HepG2 (cell line): ENCODE data around the gene KCTD19. TPM values are rescaled to one million over a fixed set of nuclear protein-coding genes. Genes with fewer than 3 reads are reported as not detected.

Source experiments
- AGO2 ChIP-seq: fragments of 200-400 bp; formaldehyde crosslinking; optimal IDR thresholded peaks from 2 replicates; pipeline ENCODE3; 2017; ENCODE audit warnings: mild to moderate bottlenecking, low read depth, low read length, moderate library complexity
- FOXA1 ChIP-seq, 2 experiments: fragments of 450-650 bp in 1 of 2; sonication (generic) in 1 of 2; formaldehyde crosslinking in 1 of 2; IDR thresholded peaks; 2 replicates each; pipeline versions ENCODE4 v1.4.0 to v1.6.1; 2016 to 2020; ENCODE audit warnings: missing genetic modification reagents in 1 of 2
- MATR3 ChIP-seq: sonication (generic); formaldehyde crosslinking; IDR thresholded peaks from 2 replicates; pipeline ENCODE4 v1.4.0; 2020; ENCODE audit warnings: missing genetic modification reagents
- MAX ChIP-seq: IDR thresholded peaks from 2 replicates; pipeline ENCODE4 v1.6.1; 2012; ENCODE audit warnings: inconsistent platforms
- MED1 ChIP-seq: sonication (generic); formaldehyde crosslinking; IDR thresholded peaks from 2 replicates; pipeline ENCODE4 v1.4.0; 2020; ENCODE audit warnings: missing genetic modification reagents
- NPAS2 ChIP-seq: sonication (generic); formaldehyde crosslinking; IDR thresholded peaks from 2 replicates; pipeline ENCODE4 v1.8.0; 2022; ENCODE audit warnings: mild to moderate bottlenecking, missing genetic modification reagents, borderline replicate concordance
- POGZ ChIP-seq: sonication (generic); formaldehyde crosslinking; IDR thresholded peaks from 2 replicates; pipeline ENCODE4 v1.4.0; 2020; ENCODE audit warnings: mild to moderate bottlenecking, missing genetic modification reagents
- RCOR2 ChIP-seq: IDR thresholded peaks from 2 replicates; pipeline ENCODE4 v1.6.1; 2016; ENCODE audit warnings: missing biosample characterization, missing genetic modification reagents
- REPIN1 ChIP-seq: sonication (generic); formaldehyde crosslinking; IDR thresholded peaks from 2 replicates; pipeline ENCODE4 v1.8.0; 2022; ENCODE audit warnings: missing genetic modification reagents, low read depth, mild to moderate bottlenecking, borderline replicate concordance
- ZBTB49 ChIP-seq: sonication (generic); formaldehyde crosslinking; IDR thresholded peaks from 2 replicates; pipeline ENCODE4 v1.4.0; 2020; ENCODE audit warnings: missing genetic modification reagents, borderline replicate concordance
- ZBTB7B ChIP-seq: sonication (generic); formaldehyde crosslinking; IDR thresholded peaks from 2 replicates; pipeline ENCODE4 v1.4.0; 2020; ENCODE audit warnings: missing genetic modification reagents
- ZFP1 ChIP-seq: IDR thresholded peaks from 2 replicates; pipeline ENCODE4 v1.6.1; 2016
- ZNF251 ChIP-seq: sonication (generic); formaldehyde crosslinking; IDR thresholded peaks from 2 replicates; pipeline ENCODE4 v1.9.0; 2021; ENCODE audit warnings: mild to moderate bottlenecking, missing genetic modification reagents
- ZNF329 ChIP-seq: sonication (generic); formaldehyde crosslinking; IDR thresholded peaks from 2 replicates; pipeline ENCODE4 v1.9.0; 2021; ENCODE audit warnings: low read depth, mild to moderate bottlenecking, missing genetic modification reagents
- ZNF343 ChIP-seq: sonication (generic); formaldehyde crosslinking; IDR thresholded peaks from 2 replicates; pipeline ENCODE4 v1.4.0; 2020; ENCODE audit warnings: mild to moderate bottlenecking, missing genetic modification reagents
- ZNF350 ChIP-seq: sonication (generic); formaldehyde crosslinking; IDR thresholded peaks from 2 replicates; pipeline ENCODE4 v1.4.0; 2020; ENCODE audit warnings: mild to moderate bottlenecking, low read depth, missing genetic modification reagents, borderline replicate concordance
- ZNF451 ChIP-seq: sonication (generic); formaldehyde crosslinking; IDR thresholded peaks from 2 replicates; pipeline ENCODE4 v1.5.0; 2020; ENCODE audit warnings: mild to moderate bottlenecking, missing genetic modification reagents
- ZNF496 ChIP-seq: sonication (generic); formaldehyde crosslinking; IDR thresholded peaks from 2 replicates; pipeline ENCODE4 v1.8.1; 2023; ENCODE audit warnings: mild to moderate bottlenecking, moderate library complexity, missing genetic modification reagents; ENCODE audit not compliant: insufficient replicate concordance
- ZNF530 ChIP-seq: sonication (generic); formaldehyde crosslinking; IDR thresholded peaks from 2 replicates; pipeline ENCODE4 v1.5.0; 2020; ENCODE audit warnings: low read depth, mild to moderate bottlenecking, missing genetic modification reagents
- ZNF562 ChIP-seq: sonication (generic); formaldehyde crosslinking; IDR thresholded peaks from 2 replicates; pipeline ENCODE4 v1.8.0; 2022; ENCODE audit warnings: missing genetic modification reagents, borderline replicate concordance
- ZNF569 ChIP-seq: sonication (generic); formaldehyde crosslinking; IDR thresholded peaks from 2 replicates; pipeline ENCODE4 v1.5.0; 2020; ENCODE audit warnings: mild to moderate bottlenecking, missing genetic modification reagents, moderate library complexity, borderline replicate concordance
- ZNF615 ChIP-seq: sonication (generic); formaldehyde crosslinking; IDR thresholded peaks from 2 replicates; pipeline ENCODE4 v1.5.0; 2020; ENCODE audit warnings: mild to moderate bottlenecking, missing genetic modification reagents, borderline replicate concordance
- ZNF687 ChIP-seq: sonication (generic); formaldehyde crosslinking; IDR thresholded peaks from 2 replicates; pipeline ENCODE4 v1.5.1; 2020; ENCODE audit warnings: mild to moderate bottlenecking, missing genetic modification reagents, moderate library complexity
- ZSCAN12 ChIP-seq: sonication (generic); formaldehyde crosslinking; IDR thresholded peaks from 2 replicates; pipeline ENCODE4 v1.9.0; 2021; ENCODE audit warnings: mild to moderate bottlenecking, missing genetic modification reagents
- polyA plus RNA-seq, 8 experiments: library from polyadenylated mRNA; depleted of rRNA in 3 of 8; stranded (reverse) in 7 of 8; unstranded in 1 of 8; fragments of >200 nt; fragmentation: Illumina TruSeq in 4 of 8; extraction: Trizol in 4 of 8; gene quantifications; 2 replicates each; pipeline versions ENCODE4 v1.2.1 to v1.2.3, GENCODE V29; 2011 to 2016; ENCODE audit warnings: low read depth in 4 of 8, missing spikeins in 1 of 8, mixed read lengths in 1 of 8; ENCODE audit not compliant: insufficient read depth in 1 of 8
- total RNA-seq, 5 experiments: library from RNA; depleted of rRNA; stranded (reverse); fragments of >200 nt; fragmentation: Illumina TruSeq; extraction: Trizol; gene quantifications; 2 replicates each; pipeline ENCODE4 v1.2.3, GENCODE V29; 2016; ENCODE audit warnings: low read depth in 1 of 5

The KCTD19 gene
- total and polyA plus RNA-seq, 2 of the 13 experiments (the other 11 are each of a cell fraction or from before 2014, with no cell fraction given): not detected

DNA sequence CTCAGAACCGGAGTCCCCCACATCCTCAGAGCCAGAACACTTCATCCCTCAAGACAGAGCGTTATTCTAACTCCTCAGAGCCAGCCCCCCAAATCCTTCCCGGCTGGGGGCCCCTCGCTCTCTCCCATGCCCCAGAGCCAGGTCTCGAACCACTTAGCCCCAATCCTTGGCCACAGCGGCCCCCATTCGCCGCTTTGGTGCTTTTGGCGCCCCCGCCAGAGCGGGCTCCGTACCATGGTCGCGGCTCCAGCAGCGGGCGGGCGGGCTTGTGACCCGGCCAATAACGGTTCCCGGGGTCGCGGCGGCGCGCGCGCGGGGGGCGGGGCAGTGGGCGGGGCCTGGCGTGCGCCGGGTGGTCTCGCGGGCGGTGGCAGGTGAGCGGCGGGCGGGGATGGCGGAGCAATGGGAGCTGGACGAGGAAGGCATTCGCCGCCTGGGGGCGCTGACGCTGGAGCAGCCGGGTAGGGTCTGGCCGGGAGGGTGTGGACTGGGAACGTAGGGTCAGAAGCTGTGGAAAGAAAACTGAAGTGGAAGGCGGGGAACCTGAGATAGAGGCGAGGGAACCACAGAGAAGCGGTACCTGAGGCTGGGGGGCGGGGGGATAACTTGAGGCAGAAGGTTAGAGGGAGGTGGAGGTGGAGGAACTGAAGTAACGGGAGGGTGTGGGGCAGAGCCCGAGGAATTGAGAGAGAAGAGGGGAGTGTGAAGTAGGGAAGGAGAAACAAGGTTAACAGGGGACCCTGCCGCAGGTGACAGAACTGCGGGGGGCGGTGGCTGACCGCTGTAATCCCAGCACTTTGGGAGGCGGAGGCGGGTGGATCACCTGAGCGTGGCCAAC, at the start of gene KCTD19, which contains the start of gene LRRC36 (continued):
- TF ChIP-seq ZBTB49 (CRISPR knock-in tag): no peak
- TF ChIP-seq ZBTB7B: peak; percentile 78; the same call in 1 of the 2 replicates
- no peak for TF ChIP-seq ZSCAN12 (CRISPR knock-in tag)
- no peak for TF ChIP-seq NPAS2 (CRISPR knock-in tag)
- TF ChIP-seq RCOR2: no peak
- TF ChIP-seq ZNF343 (CRISPR knock-in tag): no peak
- TF ChIP-seq MATR3 (CRISPR knock-in tag): no peak
- 0 out of 2 replicates have a peak, but pooled peaks have one; percentile 67 for TF ChIP-seq POGZ (CRISPR knock-in tag)
- TF ChIP-seq FOXA1 (IDR thresholded peaks at IDR 0.05): no peak
- TF ChIP-seq FOXA1 (CRISPR knock-in tag; IDR thresholded peaks at IDR 0.05): no peak
- TF ChIP-seq AGO2: no peak
- TF ChIP-seq ZNF562 (CRISPR knock-in tag): no peak
- no peak for TF ChIP-seq ZFP1 (CRISPR knock-in tag)
- TF ChIP-seq ZNF530 (CRISPR knock-in tag): no peak
- peak; percentile 36; the same call in 1 of the 2 replicates for TF ChIP-seq MED1 (CRISPR knock-in tag)
- TF ChIP-seq REPIN1 (CRISPR knock-in tag): no peak
- no peak for TF ChIP-seq ZNF496 (CRISPR knock-in tag)
- no peak for TF ChIP-seq ZNF451 (CRISPR knock-in tag)
- TF ChIP-seq ZNF687 (CRISPR knock-in tag): peak; percentile 76
- no peak for TF ChIP-seq ZNF251 (CRISPR knock-in tag)
- no peak for TF ChIP-seq ZNF350 (CRISPR knock-in tag)
- no peak for TF ChIP-seq ZNF329 (CRISPR knock-in tag)
- TF ChIP-seq MAX: peak; percentile 70
- TF ChIP-seq ZNF569 (CRISPR knock-in tag): no peak
- no peak for TF ChIP-seq ZNF615
